Muscle of back (tissue), 13 donors: ENCODE results near the gene OR1L6. TPM values are rescaled to one million over a fixed set of nuclear protein-coding genes. Genes with fewer than 3 reads are reported as not detected.
A peak's percentile ranks its signal among the peaks of the same experiment; 100 is the strongest.

ENCODE experiments used
- DNase-seq, 3 donors: peaks; one replicate each; pipeline versions ENCODE4 v3.0.0 to v3.0.0-alpha.2; 2013
- long read RNA-seq, 9 donors: transcript quantifications; one replicate each; lab custom pipeline, GENCODE V29; 2026
- polyA plus RNA-seq, 10 donors: library from polyadenylated mRNA; unstranded; fragments of 120-200 nt; gene quantifications; one replicate each; pipeline ENCODE4 v1.2.1, GENCODE V29; 2013; ENCODE audit not compliant: insufficient read length in 10 of 10

Gene OR1L6, protein sequence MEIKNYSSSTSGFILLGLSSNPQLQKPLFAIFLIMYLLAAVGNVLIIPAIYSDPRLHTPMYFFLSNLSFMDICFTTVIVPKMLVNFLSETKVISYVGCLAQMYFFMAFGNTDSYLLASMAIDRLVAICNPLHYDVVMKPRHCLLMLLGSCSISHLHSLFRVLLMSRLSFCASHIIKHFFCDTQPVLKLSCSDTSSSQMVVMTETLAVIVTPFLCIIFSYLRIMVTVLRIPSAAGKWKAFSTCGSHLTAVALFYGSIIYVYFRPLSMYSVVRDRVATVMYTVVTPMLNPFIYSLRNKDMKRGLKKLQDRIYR
- not detected for polyA plus RNA-seq
- long read RNA-seq, donor 1, result 0 reads
- long read RNA-seq, donor 2, result 0 reads
- long read RNA-seq, donor 3, result 0 reads
- long read RNA-seq, donor 4, result 0 reads
- long read RNA-seq, donor 5, result 0 reads
- long read RNA-seq, donor 6, result 0 reads
- long read RNA-seq, donor 7, result 0 reads
- long read RNA-seq, donor 8, result 0 reads
- long read RNA-seq, donor 9, result 0 reads

DNA sequence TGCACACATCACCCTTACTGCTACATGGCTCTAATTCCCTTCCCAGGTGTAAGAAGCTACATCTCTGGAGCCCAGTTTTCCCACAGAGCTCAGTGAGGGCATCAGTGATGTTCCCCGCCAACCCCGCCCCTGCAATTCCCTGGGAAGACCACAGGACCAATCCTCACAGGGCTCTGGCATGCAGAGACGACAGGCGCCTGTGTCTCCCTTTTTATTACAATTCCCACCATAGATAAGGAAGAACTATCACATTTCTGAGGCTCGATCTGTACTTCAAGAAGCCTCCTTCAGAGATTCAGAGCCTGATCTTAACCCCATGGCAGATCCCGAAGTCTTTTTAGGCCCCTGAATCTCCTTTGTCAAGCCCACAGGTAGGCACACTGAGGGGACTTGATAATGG lies at the start of gene OR1L6:
OR1L6 (plus strand) TSS at position 301 of the 400 bp plus-strand sequence. CDS start 7,545 bp downstream, outside the sequence.
- DNase-seq, result no peak

DNA sequence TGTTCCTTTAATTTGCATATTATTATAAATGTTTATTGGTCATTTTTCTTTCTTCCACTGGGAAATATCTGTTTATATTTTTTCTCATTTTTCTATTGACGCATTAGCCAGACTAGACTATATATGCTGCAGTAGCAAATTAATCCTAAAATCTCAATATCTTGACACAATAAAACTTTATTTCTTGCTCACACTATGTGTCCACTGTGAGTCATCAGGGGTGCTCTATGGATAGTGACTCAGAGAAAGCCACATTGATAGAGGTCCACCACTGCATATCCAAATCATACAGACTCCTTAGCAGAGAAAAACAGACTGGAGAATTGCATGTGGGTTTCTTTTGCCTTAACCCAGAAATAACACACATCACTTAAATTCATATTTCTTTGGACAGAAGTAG lies 46.4 kb upstream of the OR1L6 start:
- DNase-seq, result no peak

DNA sequence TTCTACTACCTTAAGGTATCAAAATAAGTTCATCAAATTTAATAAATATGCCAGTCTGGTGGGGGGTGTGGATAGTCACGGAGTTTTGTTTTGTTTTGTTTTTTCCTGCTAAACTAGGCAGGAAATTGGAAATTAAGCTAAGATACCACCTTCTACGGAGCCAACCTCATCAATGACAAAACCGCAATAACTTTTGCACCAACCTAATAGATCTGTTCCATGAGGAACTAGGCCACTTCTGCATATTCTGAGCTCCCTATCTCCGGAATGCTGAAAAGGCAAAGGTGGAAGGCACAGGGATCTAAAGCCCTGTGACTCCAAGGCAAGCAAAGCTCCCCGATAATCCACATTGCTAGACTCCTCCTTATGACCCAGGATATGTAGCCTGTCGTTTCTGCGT lies 24.1 kb upstream of the OR1L6 start:
- no peak for DNase-seq

DNA sequence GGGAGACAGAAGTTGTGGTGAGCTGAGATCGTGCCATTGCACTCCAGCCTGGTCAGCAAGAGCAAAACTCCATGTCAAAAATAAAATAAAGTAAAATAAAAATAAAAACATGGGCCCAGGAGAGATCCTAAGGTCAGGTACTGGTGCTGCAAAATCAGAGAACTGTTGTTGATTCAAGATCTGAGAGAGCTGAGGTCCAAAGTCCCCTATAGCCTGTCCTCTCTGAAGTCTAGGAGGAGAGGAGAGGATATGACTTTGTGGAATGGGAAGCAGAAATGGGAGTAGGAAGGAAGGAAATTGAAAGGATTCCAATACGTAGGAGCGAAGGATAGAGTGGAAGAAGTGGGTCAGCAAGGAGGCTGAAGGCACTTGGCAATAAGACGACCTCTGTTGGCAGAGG lies 22.9 kb upstream of the OR1L6 start:
- DNase-seq, result no peak

DNA sequence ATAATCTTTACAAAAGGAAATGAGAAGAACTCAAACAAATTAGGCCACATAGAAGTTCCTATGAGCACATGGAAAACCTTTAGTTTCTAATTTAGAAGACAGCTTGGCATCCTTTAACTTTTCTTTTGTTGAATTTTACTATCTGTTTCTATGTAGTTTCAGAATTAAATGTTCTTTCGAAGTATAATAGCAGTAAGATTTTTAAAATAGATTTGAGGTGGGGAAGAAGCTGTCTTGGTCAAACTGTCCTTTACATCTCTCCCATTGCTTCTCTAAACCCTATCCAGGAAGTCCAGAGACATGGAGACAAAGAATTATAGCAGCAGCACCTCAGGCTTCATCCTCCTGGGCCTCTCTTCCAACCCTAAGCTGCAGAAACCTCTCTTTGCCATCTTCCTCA lies 18.4 kb upstream of the OR1L6 start, which contains the start of gene OR1L4:
OR1L4 (plus strand) TSS at position 301 of the 400 bp plus-strand sequence; CDS start at position 301, 0 bp downstream.
- DNase-seq, result no peak

DNA sequence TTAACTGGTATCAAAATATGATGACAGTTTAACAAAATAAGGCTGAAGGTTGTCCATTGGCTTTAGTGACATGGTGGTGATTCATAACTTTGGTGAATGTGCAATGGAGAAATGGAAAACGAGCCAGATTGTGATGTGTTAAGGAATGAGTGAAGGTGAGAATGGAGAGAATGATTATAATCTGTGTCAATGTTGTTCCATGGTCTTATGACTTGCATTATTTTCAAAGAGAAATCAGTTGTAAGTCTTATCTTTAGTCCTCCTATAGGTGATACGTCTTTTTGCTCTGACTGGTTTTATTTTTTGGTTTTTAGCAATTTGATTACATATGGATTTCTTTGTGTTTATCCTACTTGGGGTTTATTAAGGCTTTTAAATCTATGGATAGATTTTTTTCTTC lies 12.7 kb downstream of the OR1L6 start:
- no peak for DNase-seq

DNA sequence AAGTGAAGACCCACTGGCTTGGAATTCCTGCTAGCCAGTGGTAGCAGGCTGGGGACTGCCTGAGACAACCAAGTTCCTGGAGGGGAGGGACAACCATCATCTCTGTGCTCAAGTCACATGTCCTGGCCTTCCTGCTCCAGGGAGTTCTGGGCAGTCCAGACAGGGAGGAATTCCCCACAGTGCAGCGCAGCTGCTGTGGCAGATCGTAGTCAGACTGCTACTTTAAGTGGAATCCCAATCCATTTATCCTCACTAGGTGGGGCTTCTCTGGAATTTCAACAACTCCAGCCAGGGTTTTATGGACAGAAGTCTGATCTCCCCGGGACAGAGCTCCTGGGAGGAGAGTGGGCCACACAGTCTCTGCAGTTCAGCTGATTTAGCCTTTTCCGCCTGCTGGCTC lies 25.7 kb downstream of the OR1L6 start:
- no peak for DNase-seq

DNA sequence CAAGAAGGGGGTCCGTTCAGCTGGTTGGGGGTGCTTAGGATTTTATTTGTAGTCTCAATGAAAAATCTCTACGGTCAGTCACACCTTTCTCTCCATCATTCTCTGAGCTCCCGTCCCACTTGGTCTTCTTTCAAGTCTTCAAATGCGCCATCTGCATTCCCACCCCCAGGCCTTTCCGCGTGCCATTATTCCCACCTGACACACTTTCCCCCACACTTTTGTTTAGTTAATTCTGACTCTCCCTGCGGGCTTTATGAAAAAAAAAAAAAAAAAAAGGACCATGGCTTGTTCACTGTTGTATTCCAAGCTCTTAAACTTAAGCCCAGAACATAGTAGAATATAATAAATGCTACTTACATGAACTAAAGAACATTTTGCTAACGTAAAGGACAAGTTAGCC lies 34.9 kb downstream of the OR1L6 start:
- DNase-seq, result no peak

DNA sequence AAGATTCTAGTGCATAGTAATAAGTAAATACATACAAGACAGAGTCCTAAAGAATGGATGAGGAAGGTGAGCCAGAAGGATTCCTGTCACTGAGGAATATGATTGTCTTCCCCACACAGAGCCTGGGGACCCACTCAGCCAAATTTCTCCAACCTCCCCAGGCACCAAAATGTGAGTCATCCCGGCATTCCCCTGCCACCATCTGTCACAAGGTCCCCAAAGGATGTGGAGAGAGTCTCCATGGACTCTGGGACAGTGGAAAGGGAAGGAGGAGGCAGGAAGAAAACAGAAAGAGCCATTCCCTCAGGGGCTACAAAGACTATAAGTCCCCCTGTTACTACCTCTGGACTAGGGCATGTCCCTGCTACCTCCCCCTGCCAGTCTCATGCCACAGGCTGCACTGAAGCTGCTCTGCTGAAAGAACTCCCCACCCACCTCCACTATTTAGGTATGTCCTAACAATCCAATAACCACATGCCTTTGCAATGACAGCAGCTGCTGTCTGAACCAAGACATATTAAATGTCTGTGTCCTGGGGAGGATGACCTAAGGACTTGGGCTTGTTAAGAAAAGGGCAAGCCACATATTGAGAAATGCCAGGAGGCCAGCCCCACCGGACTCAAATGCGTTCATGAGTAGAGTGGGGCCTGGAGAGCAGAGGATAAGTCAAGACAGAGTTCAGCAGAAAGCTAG lies 36.0 kb downstream of the OR1L6 start:
- DNase-seq, result peak in 1 of 3 donors; percentile 6

DNA sequence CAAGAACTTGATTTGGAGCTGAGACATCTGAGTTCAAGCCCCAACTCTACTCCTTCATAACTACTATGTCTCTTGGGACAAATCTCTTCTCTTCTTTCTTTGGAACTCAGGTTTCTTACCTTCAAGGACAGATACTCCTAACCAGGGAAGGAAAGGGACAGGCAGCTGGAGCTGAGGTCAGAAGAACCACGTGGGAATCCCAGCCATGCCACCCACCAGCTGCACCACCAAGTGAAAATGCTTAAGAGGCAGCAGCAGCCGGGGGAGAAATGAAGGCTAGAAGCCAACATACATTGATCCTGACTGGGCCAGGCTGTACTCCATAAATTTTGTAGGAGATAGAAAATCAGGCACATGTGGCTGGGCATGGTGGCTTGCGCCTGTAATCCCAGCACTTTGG lies 37.1 kb downstream of the OR1L6 start:
- peak in 1 of 3 donors; percentile 4 for DNase-seq

DNA sequence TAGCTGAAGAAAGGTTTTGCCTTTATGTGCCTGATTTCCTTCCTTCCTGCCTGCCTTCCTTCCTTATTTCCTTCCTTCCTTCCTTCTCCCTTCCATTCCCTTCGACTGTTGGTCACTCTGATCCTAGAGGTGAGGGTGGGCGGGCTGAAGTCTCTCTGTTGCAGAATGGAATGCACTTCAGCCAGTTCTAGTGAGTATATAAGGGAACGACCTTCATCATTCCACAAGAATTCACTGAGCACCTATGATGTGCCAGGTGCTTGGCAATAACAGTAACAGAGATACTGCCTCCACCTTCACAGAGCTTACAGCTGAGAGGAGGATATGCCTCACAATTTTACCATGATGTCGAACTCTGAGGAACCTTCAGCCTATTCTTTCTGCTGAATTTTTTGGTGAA lies 37.9 kb downstream of the OR1L6 start:
- DNase-seq, result no peak

DNA sequence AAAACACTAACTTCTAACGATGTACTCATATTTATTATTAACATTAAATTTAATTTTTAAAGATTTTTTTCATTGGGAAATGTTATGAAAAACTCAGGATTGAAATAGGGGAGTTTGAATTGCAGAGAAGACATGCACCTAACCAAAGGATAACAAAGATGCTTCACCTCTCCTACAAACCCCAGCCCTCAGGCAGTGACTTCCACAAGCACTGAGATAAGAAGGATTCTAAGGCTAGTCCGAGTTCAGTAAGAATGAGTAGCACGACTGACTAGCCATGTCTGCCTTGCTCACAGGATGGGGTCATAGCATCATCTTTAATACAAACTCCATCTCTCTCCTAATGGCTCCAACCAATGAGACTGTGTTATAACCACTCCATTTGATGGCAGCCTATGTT lies 39.6 kb downstream of the OR1L6 start:
- no peak for DNase-seq

DNA sequence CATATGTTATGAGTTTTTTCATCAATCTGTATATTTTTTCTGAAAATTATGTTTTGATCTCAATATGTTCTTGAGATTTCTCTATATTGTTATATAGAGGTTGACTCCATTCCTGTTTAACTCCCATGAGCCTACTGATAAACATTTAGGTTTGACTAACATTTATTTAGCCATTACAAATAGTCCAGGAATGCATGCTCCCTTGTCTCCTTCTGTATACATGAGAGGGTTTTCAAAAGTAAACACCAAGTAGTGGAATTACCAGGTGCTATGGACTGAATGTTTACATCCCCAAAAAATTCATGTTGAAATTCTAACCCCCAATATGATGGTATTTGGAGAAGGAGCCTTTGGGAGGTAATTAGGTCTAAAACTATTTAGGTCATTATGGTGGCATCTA lies 43.2 kb downstream of the OR1L6 start:
- no peak for DNase-seq

DNA sequence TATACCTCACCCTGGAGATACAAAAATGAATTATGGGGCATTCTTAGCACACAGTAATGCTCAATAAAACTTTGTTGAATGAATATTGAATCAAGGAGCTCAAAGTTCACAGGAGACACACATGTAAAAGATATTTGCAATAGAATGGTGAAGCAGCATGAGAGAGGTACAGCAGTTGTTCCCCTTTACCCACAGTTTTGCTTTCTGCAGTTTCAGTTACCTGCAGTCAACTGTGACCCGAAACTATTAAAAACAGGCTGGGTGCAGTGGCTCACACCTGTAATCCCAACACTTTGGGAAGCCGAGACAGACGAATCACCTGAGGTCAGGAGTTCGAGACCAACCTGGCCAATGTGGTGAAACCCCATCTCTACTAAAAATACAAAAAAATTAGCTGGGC lies 44.2 kb downstream of the OR1L6 start:
- DNase-seq, result no peak

DNA sequence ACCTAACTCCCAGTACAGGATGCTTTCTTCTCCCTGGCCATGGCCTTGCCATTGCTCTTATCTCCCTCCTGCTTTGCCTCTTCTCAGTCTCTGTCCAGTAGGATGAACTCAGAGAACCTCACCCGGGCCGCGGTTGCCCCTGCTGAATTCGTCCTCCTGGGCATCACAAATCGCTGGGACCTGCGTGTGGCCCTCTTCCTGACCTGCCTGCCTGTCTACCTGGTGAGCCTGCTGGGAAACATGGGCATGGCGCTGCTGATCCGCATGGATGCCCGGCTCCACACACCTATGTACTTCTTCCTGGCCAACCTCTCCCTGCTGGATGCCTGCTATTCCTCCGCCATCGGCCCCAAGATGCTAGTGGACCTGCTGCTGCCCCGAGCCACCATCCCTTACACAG lies 46.7 kb downstream of the OR1L6 start, which contains the start of gene OR5C1:
OR5C1 (plus strand) TSS at position 103 of the 400 bp plus-strand sequence; CDS start at position 103, 0 bp downstream.
- DNase-seq, result no peak

DNA sequence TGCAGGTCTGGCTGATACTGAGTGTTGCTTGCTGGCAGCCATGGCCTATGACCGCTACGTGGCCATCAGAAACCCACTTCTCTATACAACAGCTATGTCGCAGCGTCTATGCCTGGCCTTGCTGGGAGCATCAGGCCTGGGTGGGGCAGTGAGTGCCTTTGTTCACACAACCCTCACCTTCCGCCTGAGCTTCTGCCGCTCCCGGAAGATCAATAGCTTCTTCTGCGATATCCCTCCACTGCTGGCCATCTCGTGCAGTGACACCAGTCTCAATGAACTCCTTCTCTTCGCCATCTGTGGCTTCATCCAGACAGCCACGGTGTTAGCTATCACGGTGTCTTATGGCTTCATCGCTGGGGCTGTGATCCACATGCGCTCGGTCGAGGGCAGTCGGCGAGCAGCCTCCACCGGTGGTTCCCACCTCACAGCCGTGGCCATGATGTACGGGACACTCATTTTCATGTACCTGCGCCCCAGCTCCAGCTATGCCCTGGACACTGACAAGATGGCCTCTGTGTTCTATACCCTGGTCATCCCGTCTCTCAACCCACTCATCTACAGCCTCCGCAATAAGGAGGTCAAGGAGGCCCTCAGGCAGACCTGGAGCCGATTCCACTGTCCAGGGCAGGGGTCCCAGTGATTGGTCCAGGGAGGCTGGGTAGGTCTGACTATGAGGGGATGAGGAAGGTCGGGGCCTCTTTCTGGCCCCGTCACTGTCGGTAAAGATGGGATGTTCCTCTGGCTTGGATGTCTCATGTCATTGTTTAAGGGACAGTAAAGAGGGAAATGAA lies 47.3 kb downstream of the OR1L6 start:
- no peak for DNase-seq

DNA sequence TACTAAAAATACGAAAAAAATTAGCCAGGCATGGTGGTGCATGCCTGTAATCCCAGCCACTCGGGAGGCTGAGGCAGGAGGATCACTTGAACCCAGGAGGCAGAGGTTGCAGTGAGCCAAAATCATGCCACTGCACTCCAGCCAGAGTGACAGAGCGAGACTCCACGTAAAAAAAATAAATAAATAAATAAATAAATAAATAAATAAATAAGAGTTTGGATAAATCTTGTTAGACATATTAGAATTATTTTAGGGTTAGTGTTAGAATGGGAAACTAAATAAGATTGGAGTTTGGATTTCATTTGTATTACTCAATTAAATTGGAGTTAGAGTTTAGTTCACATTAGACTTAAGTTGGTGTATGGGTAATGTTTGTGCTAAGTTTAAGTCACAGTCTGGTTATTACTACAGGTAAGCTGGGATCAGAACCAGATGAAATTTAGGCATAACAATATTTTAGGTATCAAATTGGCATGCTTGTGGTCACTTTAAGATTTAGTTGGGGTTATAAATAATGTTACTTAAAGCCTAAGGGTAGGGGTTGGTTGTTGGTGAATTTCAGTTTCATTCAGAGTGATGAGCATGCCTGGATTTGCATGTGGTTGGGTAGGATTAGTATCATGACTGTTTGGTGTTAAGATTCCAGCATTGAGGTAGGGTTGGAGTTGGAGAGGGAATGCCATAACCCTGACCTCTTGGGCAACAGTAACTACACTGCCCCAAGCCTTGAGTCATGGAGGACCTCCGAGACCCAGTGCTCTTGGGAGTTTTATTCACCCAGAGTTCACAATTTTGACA lies 50.0 kb downstream of the OR1L6 start:
- DNase-seq, result no peak

DNA sequence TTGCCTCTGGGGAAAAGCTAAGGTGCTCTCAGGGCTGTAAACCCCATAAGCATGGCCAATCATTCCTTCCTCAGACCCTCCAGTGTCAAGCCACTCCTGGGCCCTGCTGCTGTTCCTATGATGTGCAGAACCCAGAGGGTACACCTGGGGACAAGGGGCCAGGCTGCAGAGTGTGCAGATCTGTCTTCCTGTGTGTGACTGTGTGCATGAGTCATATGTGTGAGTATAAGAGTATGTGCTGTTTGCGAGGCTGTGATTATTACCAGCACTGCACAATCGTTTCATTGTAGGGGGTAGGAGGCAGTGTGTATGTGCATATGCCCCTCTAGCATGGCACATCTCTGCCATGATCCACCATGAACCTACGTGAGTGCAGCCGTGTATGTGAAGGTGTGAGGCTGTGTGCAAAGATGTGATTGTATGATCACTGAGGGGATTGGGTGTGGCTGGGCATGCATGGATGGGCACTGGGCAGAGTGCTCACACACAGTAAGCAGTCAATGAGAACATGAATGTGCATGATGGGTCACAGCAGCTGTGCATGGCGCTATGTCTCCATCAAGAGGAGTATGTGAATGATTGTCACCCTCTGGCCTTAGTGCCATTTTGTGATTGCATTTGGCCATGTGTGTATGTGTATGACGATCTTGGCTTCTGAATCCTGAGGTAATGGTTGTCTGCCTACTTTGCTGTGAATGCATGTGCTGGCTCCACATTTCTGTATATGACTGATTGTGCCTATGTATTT lies 55.4 kb downstream of the OR1L6 start:
- no peak for DNase-seq
